Gastroesophageal sphincter (tissue), 3 donors: ENCODE results near the gene CYP46A1.

Source experiments
- CTCF ChIP-seq, 4 experiments: fragments of 200-600 bp in 2 of 4; fragments of 450-650 bp in 2 of 4; sonication (generic) in 1 of 4; IDR thresholded peaks; one replicate each; pipeline ENCODE4 v1.5.1; 2017 to 2019; ENCODE audit warnings: antibody characterized with exemption in 4 of 4, mild to moderate bottlenecking in 2 of 4, moderate library complexity in 2 of 4
- POLR2A ChIP-seq, 2 donors: fragments of 450-650 bp; IDR thresholded peaks; one replicate each; pipeline ENCODE4 v1.6.1; 2017; ENCODE audit warnings: antibody characterized with exemption in 2 of 2, mild to moderate bottlenecking in 2 of 2, moderate library complexity in 1 of 2
- POLR2AphosphoS5 ChIP-seq: sonication (generic); formaldehyde crosslinking; IDR thresholded peaks from one replicate; pipeline ENCODE4 v1.6.1; 2017; ENCODE audit warnings: antibody characterized with exemption

GRCh38 chr14:99674776-99675381 lies 9.2 kb upstream of the CYP46A1 start:
- no peak for TF ChIP-seq CTCF (IDR thresholded peaks at IDR 0.05)
- TF ChIP-seq POLR2A (IDR thresholded peaks at IDR 0.05), result no peak
- TF ChIP-seq POLR2AphosphoS5, result no peak
